Thyroid gland (tissue), 4 donors: ENCODE results near the gene ADAMTSL2. TPM values are rescaled to one million over a fixed set of nuclear protein-coding genes. Genes with fewer than 3 reads are reported as not detected.

Experiments
- DNase-seq, 2 donors: peaks; one replicate each; pipeline ENCODE4 v3.0.0-alpha.2; 2019
- H3K27ac ChIP-seq, 3 donors: fragments of 200-600 bp; sonication (generic); 1 replicate in 2 of 3; 2 replicates in 1 of 3; pipeline ENCODE4 v1.5.1; 2016 to 2019; ENCODE audit warnings: mild to moderate bottlenecking in 1 of 3, moderate library complexity in 1 of 3
- H3K27me3 ChIP-seq: fragments of 200-600 bp; sonication (generic); one replicate; pipeline ENCODE4 v1.5.1; 2019
- H3K36me3 ChIP-seq, 2 donors: fragments of 200-600 bp; sonication (generic); one replicate each; pipeline ENCODE4 v1.5.1; 2016 to 2019
- H3K4me1 ChIP-seq, 2 donors: fragments of 200-600 bp; sonication (generic); one replicate each; pipeline ENCODE4 v1.5.1; 2017 to 2019
- H3K4me3 ChIP-seq, 3 donors: fragments of 200-600 bp; sonication (generic); replicated peaks in 1 of 3; 1 replicate in 2 of 3; 2 replicates in 1 of 3; pipeline ENCODE4 v1.5.1; 2016; ENCODE audit warnings: mild to moderate bottlenecking in 1 of 3
- H3K9me3 ChIP-seq: fragments of 200-600 bp; sonication (generic); one replicate; pipeline ENCODE4 v1.5.1; 2017
- POLR2A ChIP-seq, 2 donors: fragments of 450-650 bp; IDR thresholded peaks; one replicate each; pipeline ENCODE4 v1.6.1; 2017; ENCODE audit warnings: antibody characterized with exemption in 2 of 2, mild to moderate bottlenecking in 2 of 2, moderate library complexity in 1 of 2
- WGBS, 2 donors: methylation state at CpG; one replicate each; pipeline ENCODE4 v1.1.5; 2017; 5-methylcytosine and 5-hydroxymethylcytosine counted together
- intact Hi-C: fragments of 100-400 bp; cut with DNase I; formaldehyde crosslinking; loops from one replicate; pipeline ENCODE4 v1.15.1; 2023
- total RNA-seq, 4 donors: library from RNA; depleted of rRNA; stranded (reverse); fragments of >200 nt; gene quantifications; one replicate each; pipeline ENCODE4 v1.2.3, GENCODE V29; 2016
- TF ChIP-seq, protein P1 (sequence below), 6 experiments: fragments of 200-600 bp in 3 of 6; fragments of 450-650 bp in 3 of 6; sonication (generic) in 3 of 6; IDR thresholded peaks; one replicate each; pipeline ENCODE4 v1.5.1; 2016 to 2019; ENCODE audit warnings: antibody characterized with exemption in 6 of 6, mild to moderate bottlenecking in 2 of 6, inconsistent platforms in 1 of 6, moderate library complexity in 1 of 6

ADAMTSL2 gene
- total RNA-seq, 4 donors from 2014 or later = 2.4 to 9.3 (median 8.7) TPM

DNA sequence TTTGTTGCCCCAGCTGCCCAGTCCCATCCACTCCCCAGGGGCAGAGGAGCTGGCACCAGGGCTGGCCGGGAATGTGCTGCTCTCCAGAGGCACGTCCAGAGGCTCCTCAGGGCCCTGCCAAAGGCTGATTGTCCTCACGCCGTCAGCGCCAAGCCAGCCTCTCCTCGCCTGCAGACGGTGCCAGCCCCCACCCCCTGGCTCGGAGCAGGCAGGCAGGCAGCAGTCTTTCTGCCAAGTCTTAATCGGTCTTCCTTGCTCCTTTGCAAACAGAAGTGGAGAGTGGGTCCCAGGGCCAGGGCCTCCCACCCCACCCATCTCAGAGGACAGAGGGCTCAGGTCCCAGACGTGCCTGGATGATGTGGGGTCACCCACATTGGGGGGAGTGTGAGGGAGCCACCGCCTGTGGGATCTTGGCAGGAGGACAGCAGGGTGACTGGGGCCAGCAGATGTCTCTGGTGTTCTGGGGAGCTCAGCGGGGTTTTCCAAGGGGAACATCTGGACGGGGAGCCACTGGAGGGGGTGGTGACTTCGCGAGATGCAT lies 38.4 kb downstream of the ADAMTSL2 start:
- Histone ChIP-seq H3K27me3 (no peaks in the 10 kb centered on the region), H3K27ac (no peak overlapping the region), H3K9me3 (no peaks in the 10 kb centered on the region), H3K4me1 (peaks cover 0 to 21% of the 10 kb centered on the region in 2 donors), H3K4me3 (no peak overlapping the region), H3K36me3 (no peaks in the 10 kb centered on the region)
- peak; percentile 86 to 89 for DNase-seq
- WGBS, 2 donors = 24 to 35% methylated on average over 6 to 14 of the region's 15 CpGs
- TF ChIP-seq, protein P1, sequence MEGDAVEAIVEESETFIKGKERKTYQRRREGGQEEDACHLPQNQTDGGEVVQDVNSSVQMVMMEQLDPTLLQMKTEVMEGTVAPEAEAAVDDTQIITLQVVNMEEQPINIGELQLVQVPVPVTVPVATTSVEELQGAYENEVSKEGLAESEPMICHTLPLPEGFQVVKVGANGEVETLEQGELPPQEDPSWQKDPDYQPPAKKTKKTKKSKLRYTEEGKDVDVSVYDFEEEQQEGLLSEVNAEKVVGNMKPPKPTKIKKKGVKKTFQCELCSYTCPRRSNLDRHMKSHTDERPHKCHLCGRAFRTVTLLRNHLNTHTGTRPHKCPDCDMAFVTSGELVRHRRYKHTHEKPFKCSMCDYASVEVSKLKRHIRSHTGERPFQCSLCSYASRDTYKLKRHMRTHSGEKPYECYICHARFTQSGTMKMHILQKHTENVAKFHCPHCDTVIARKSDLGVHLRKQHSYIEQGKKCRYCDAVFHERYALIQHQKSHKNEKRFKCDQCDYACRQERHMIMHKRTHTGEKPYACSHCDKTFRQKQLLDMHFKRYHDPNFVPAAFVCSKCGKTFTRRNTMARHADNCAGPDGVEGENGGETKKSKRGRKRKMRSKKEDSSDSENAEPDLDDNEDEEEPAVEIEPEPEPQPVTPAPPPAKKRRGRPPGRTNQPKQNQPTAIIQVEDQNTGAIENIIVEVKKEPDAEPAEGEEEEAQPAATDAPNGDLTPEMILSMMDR (IDR thresholded peaks at IDR 0.05) = no peak
- TF ChIP-seq POLR2A (IDR thresholded peaks at IDR 0.05) = no peak
- intact Hi-C loops = no loop called here

DNA sequence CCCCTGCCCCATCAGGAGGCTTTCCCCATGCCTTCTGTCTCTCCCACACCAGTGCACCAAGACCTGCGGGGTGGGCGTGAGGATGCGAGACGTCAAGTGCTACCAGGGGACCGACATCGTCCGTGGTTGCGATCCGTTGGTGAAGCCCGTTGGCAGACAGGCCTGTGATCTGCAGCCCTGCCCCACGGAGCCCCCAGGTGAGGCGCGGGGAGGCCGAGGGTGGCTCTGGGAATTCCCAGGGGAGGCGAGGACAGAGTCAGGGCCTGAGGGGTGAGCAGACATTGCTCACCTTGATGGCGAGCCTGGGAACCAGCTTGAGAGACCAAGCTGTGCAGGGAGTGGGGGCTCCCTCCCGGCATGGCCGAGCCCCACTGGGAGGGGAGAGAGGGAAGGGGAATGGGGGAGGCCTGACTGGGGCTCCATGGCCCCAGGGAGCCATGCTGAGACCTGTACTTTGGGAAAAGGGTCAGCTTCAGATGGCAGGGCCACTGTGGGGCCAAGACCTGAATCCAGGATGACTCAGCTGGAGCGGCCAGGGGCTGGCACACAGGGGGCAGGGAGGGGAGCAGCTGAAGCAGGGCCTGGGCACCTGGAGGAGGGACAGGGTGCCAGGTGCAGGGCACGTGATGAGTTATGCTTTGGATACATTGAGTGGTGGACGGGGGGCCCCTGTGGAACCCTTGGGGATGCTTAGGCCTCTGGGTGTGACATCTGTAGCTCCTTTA lies 39.4 kb downstream of the ADAMTSL2 start:
- no peak for DNase-seq
- no peak overlapping the region for H3K27ac ChIP-seq
- H3K4me3 ChIP-seq = no peak overlapping the region
- H3K36me3 ChIP-seq = no peaks in the 10 kb centered on the region
- 89 to 94% methylated on average over 10 to 21 of the region's 21 CpGs for WGBS, 2 donors
- intact Hi-C loops = no loop called here
- H3K9me3 ChIP-seq = no peaks in the 10 kb centered on the region
- no peaks in the 10 kb centered on the region for H3K27me3 ChIP-seq
- no peak for TF ChIP-seq POLR2A (IDR thresholded peaks at IDR 0.05)
- TF ChIP-seq, protein P1 (IDR thresholded peaks at IDR 0.05) = no peak
- peaks cover 0 to 21% of the 10 kb centered on the region in 2 donors for H3K4me1 ChIP-seq

GRCh38 chr9:133574771-133575170 lies 40.3 kb downstream of the ADAMTSL2 start:
- intact Hi-C loops = no loop called here
- H3K27me3 ChIP-seq = no peaks in the 10 kb centered on the region

DNA sequence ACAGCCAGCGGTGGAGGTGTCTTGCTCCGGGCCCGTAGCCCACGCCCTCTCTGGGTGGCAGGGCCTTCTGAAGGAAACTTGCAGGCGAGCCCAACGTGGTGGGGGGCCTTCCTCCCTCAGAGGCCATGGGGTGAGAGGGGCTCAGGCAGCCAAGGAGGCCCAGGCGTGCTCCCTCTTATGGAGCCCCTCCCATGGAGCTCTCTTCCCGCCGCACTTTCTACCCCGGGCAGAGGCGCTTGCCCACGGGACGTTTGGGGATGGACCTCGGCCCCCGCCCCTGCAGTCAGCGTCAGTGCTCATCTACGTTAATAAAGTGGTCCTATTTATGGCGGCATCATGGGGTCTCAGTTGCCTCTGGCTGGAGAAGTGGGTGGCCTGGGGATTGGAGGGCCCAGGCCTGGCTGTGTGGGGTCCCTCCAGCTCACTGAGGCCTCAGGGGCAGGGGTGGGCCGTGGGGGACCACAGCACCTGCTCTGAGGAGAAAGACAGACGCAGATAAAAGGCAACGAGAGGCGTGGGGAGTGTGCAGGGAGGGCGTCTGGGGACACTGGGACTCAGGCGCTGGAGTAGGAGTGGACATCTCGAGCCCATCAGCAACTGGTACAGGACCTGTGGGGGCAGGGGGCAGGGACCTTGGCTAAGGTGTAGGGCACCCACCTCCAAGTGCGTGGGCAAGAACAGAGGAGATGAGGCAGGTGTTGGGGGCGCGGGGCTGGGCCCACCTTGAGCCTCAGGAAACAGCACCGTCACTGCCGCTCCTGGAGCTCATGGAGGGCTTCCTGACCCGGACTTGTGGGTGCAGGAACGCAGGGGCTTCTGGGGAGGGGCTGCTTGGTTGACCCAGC lies 40.9 kb downstream of the ADAMTSL2 start:
- Histone ChIP-seq H3K27me3 (no peaks in the 10 kb centered on the region), H3K36me3 (no peaks in the 10 kb centered on the region), H3K4me3 (no peak overlapping the region), H3K27ac (no peak overlapping the region), H3K9me3 (no peaks in the 10 kb centered on the region), H3K4me1 (peaks cover 0 to 21% of the 10 kb centered on the region in 2 donors)
- TF ChIP-seq POLR2A (IDR thresholded peaks at IDR 0.05) = no peak
- TF ChIP-seq, protein P1 (IDR thresholded peaks at IDR 0.05) = no peak
- WGBS, 2 donors = 80 to 87% methylated on average over 26 of the region's 32 CpGs
- DNase-seq = no peak
- intact Hi-C loops = no loop called here

More at GRCh38 chr9:133574771-133575170, 40.3 kb downstream of the ADAMTSL2 start:
- no peak overlapping the region for H3K27ac ChIP-seq
- WGBS, 2 donors = 87 to 93% methylated on average over 5 to 9 of the region's 17 CpGs
- TF ChIP-seq POLR2A (IDR thresholded peaks at IDR 0.05) = no peak
- TF ChIP-seq, protein P1 (IDR thresholded peaks at IDR 0.05) = no peak
- H3K4me1 ChIP-seq = peaks cover 0 to 21% of the 10 kb centered on the region in 2 donors
- no peaks in the 10 kb centered on the region for H3K36me3 ChIP-seq
- DNase-seq = no peak
- H3K9me3 ChIP-seq = no peaks in the 10 kb centered on the region
- no peak overlapping the region for H3K4me3 ChIP-seq
